Measurements from ENCODE around the gene MFSD11.
"Not testable (repeated sequence)": the region's sequence is repeated elsewhere in the genome, so short reads cannot be mapped to it uniquely, and the experiment has no call there.

MFSD11 gene

DNA sequence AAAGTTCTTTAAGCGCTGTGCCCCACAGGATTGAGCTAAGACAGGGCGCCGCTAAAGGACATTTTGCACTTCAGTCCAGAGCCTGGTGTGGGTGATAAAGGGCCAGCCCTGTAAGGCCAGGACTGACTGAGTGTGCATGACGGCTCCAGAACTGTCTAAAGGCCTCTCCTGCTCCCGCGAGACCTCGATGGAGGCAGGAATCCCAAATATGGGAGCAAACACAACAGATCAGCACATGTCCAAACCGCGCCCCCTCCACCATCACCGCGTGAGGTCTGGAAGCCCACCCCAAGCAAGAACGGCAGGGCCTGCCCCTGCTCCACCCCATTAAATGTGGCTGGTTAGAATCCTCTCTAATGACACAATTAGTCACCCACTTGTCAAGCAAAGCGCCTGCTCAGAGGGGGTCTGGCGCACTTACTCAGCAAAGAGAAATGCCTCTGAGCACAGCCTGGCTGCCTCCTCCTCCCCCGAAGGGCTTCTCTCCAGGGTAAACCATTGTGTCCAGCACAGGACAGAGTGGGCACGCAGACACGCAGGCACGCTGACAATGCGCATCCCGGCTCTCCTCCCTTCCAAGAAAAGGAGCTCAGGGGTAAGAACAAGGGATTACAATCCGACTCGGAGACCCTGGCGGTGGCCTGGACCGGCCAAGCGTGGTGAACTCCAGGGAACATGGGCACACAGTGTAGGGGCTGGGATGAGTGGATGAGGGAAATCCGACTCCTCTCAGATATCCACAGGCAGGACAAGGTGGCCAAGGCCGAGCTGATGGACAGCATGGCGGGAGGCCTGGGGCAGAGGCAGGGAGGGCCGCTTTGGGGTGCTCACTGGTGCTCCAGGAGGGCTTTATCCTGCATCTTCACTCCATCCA, 28.6 kb upstream of the MFSD11 start:
- DNase-seq: no peak

- not testable (repeated sequence) for DNase-seq
Measured at GRCh38 chr17:76709951-76710862, 27.7 kb upstream of the MFSD11 start.

- DNase-seq: no peak
Measured at GRCh38 chr17:76710863-76711611, 26.9 kb upstream of the MFSD11 start, which contains the start of gene MXRA7. MXRA7 (minus strand) TSS chr17:76710965; CDS start chr17:76710946, 19 bp downstream.

DNA sequence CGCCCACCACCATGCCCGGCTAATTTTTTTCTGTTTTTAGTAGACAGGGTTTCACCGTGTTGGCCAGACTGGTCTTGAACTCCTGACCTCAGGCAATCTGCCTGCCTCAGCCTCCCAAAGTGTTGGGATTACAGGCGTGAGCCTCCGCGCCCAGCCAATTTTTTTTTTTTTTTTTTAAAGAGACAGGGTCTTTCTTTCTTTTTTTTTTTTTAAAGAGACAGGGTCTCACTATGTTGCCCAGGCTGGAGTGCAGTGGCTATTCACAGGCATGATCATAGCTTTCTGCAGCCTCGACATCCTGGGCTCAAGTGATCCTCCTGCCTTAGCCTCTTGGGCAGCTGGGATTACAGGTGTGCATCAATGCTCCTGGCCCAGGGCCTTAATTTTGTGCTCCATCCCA, 25.6 kb upstream of the MFSD11 start:
- not testable (repeated sequence) for DNase-seq

- no peak for DNase-seq
Measured at GRCh38 chr17:76713765-76714164, 24.2 kb upstream of the MFSD11 start.

GRCh38 chr17:76714336-76714735, 23.6 kb upstream of the MFSD11 start:
- DNase-seq: no peak

DNA sequence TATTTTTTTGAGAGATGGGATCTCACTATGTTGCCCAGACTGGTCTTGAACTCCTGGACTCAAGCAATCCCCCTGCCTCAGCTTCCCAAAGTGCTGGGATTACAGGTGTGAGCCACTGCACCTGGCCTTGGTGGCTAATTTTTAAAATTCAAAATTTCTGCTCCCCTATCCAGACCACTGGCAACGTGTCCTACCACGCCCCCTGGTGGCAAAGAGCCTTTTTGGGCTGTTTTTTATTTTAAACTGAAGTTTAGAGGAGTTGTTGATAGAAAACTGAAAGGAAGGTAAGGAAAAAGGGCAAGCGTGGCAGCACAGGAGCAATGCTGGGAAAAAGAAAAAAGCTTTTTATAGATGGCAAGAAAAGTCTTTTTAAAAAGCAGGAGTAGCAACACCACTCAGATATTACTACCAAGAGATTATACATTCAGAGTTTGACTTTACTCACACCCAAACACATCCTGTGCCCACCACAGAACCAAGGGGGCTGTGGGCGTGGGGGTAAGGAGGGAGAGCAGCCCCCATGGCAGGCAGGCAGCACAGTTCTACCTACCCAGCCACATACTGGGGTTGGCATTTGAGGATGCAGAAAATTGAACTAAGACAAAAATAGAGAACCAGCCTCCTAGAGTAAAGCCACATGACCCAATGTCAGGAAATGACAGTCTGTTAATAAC, 23.0 kb upstream of the MFSD11 start:
- peak; percentile 83 for DNase-seq

DNA sequence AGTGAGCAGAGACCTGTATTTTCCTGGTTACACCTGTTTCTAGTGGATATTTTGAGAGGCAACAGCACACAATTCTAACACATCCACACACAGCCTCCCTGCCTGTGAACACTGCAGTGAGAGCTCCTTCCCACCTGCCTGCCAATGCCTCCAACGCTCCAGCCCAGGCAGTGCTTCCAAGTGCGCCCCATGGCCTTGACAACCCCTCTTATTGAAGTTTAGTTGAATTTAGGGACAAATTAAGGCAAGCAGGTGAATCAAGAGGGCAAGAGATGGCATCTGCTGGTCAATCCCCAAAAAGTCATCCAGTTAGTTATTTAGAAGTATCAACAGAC, 22.5 kb upstream of the MFSD11 start:
- no peak for DNase-seq

DNA sequence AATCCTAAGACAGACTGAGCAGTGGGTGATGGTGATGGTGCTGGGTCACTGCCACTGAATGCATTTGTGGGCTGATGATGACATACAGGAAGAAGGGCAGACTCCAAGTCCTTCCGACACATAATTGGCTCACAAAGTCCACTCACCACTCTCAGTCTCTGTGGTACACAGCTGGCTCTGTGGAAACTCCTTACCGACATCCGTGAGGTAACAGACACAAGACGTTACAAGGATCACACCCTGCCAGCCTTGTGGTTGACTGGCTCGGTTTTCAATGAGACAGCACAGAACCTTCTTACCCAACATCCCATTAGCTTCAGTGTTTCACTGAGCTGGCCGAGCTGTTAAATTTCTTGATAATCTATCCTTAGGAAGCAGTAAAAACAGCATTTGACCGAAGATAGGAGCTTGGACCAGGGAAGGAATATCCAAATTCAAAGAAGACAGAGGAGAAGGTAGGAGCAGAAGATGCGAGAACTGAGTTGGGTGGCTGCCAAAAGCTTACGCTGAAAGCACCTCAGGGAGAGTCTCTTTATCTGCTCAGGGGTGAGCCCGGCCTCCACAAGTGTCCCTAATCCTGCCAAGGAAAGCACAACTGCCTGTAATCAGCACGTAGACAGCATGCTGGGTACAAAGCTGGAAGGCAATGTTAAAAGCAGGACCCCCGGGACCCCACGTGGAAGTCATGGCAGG, 21.6 kb upstream of the MFSD11 start:
- no peak for DNase-seq

GRCh38 chr17:76716839-76717215, 21.1 kb upstream of the MFSD11 start:
- no peak for DNase-seq

DNA sequence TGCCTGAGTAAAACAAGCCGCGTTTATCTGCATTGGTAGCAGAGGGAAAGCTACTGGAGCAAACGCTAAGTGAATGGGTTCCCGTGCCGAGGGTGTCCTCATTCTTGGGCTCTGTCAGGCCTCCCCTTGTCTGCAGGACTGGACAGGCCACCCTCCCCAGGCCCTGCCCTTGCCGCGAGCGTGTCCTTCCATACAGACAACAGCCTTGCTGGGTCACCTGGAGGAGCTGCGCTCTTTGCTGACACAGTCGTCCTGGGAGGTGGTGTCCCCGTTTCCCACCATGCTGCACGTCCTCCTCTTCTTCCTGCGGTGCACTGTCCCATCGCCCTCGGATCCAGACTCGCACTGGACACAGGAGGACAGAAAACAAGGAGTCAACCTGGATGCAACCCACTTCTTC, 19.4 kb upstream of the MFSD11 start:
- no peak for DNase-seq

GRCh38 chr17:76720211-76720610, 17.7 kb upstream of the MFSD11 start:
- DNase-seq: no peak

DNA sequence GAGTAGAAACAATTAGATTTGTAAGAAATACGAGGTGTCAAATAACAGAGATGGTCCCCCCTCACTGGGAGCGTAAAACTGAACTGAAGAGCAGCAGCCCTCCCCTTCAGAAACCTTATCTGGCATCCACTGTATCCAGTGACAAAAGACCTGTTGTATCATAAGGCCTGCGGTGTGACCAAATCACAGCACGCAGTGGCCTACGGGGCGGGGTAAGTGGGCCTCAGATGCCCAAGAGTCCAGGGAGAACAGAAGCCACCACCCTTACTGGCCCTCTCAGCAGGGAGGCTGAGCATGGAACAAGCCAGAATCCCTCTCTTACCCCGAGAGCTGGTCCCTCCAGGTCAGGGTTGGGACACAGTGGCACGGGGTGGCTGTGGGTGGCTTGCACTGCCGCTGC, 17.0 kb upstream of the MFSD11 start:
- no peak for DNase-seq

DNA sequence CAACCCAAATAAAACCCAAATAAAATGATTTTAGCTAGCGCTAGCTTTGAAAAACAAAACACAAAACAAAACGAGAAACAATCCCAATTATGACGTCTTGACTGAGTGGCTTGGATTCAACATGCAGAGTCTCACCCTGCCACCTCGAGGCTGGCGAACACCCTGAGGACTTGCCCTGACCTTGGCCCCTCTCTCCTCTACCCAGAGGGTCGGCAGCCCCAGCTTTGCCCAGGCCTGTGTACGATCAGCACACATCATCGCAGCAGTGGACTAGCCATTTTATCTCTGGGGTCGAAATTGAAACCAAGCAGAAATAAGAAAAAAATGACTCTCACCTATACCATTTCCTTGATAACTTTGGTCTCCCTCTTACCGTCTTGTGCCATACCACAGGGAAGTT, 16.5 kb upstream of the MFSD11 start:
- DNase-seq: no peak

- DNase-seq: no peak
Measured at GRCh38 chr17:76722279-76722678, 15.6 kb upstream of the MFSD11 start.

DNA sequence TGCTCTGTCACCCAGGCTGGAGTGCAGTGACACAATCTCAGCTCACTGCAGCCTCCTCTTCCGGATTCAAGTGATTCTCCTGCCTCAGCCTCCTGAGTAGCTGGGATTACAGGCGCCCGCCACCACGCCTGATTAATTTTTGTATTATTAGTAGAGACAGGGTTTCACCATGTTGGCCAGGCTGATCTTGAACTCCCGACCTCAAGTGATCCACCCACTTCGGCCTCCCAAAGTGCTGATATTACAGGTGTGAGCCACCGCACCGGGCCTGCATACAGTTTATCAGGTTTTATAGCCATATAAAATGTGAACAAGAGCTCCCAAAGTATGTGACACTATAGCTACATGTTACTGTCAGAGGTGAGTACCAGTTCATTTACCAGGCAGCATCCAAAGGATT, 14.9 kb upstream of the MFSD11 start:
- DNase-seq: not testable (repeated sequence)

DNA sequence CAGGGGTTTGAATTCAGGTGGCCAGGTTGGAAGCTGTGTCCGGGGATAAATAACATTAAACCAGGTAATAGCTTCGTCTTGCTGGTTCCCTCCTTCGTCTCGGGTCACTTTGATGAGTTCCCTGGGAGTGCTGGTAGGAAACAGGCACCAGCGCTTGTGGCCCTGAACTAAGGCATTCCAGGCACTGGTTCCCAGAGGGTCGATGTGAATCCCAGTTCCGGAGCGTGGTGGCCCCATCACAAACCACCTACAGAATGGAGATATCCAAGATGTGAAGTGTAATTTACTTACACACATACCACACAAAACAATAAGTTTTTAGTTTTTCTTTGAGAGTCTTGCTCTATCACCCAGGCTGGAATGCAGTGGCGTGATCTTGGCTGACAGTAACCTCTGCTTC, 14.1 kb upstream of the MFSD11 start:
- DNase-seq: no peak

DNA sequence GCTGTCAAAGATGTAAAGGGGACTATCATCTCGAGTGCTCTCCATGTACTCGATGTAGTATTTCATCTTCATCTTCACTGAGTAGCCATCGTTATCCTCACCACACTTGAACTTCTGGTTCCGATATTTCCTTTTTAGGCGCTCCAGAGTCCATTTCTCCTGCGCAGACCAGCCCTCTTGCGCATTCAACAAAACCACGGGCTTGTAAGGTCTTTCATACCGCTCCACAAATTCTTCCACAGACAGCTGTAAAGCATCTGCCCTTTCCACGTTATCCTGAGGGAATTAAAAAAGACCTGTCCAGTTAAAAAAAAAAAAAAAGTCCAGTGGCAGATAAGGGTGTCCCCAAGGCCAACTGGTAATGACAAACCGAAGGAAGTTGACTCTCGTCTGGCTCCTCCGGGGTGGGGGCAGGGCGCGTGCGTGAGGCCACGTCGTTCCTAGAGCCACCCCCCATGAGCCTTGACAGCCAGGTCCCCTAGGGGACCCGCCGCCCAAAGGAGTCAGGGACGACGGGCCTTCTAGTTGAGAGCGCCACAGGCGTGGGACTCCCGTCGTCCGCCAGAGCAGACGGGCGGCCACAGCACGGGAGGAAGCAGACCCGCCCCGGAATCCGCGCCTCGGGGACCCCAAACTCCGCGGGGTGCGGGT, 12.2 kb upstream of the MFSD11 start:
- DNase-seq: peak; percentile 83

GRCh38 chr17:76726231-76726775, 11.6 kb upstream of the MFSD11 start, which contains the start of gene JMJD6:
JMJD6 (minus strand) TSS chr17:76726606; CDS start chr17:76726475, 131 bp downstream.
- peak; percentile 97 for DNase-seq

- DNase-seq: peak; percentile 91
Measured at GRCh38 chr17:76726776-76727718, 10.9 kb upstream of the MFSD11 start, which contains the start of gene METTL23. METTL23 (plus strand) TSS chr17:76726839; CDS start chr17:76729711, 2,872 bp downstream.

Data from OCI-M1 (cell line).